Left lung (tissue), 10 donors: ENCODE data around the gene HORMAD2. TPM values are rescaled to one million over a fixed set of nuclear protein-coding genes. Genes with fewer than 3 reads are reported as not detected.
"Not testable (repeated sequence)": the region's sequence is repeated elsewhere in the genome, so short reads cannot be mapped to it uniquely, and the experiment has no call there.

Source experiments
- ATAC-seq: fragments of 200-7000 bp; cut with Tn5 transposase; one replicate; pipeline ENCODE4 v1.9.1; 2020; ENCODE audit warnings: moderate library complexity
- DNase-seq, 4 donors: peaks; one replicate each; pipeline ENCODE4 v3.0.0-alpha.2; 2013 to 2020
- H3K27ac ChIP-seq, 2 donors: fragments of 200-600 bp; sonication (generic) in 1 of 2; one replicate each; pipeline versions ENCODE4 v1.5.0 to v1.8.0; 2020 to 2021
- H3K27me3 ChIP-seq, 2 donors: fragments of 200-600 bp; sonication (generic) in 1 of 2; one replicate each; pipeline versions ENCODE4 v1.5.0 to v1.8.0; 2020 to 2021
- H3K36me3 ChIP-seq, 2 donors: fragments of 200-600 bp; sonication (generic) in 1 of 2; one replicate each; pipeline versions ENCODE4 v1.5.0 to v1.8.0; 2020 to 2021
- H3K4me1 ChIP-seq, 2 donors: fragments of 200-600 bp; one replicate each; pipeline ENCODE4 v1.8.0; 2021
- H3K4me3 ChIP-seq, 2 donors: fragments of 200-600 bp; sonication (generic) in 1 of 2; one replicate each; pipeline versions ENCODE4 v1.5.0 to v1.8.0; 2020 to 2021; ENCODE audit warnings: mild to moderate bottlenecking in 1 of 2
- H3K9me3 ChIP-seq, 2 donors: fragments of 200-600 bp; sonication (generic) in 1 of 2; one replicate each; pipeline versions ENCODE4 v1.5.0 to v1.8.0; 2020 to 2021
- intact Hi-C, 2 donors: fragments of 100-400 bp; cut with DNase I; formaldehyde crosslinking; loops; one replicate each; pipeline versions ENCODE4 v1.11.2 to v1.14.2; 2022
- polyA plus RNA-seq, 6 donors: library from polyadenylated mRNA; unstranded; fragments of 120-200 nt; gene quantifications; one replicate each; pipeline ENCODE4 v1.2.1, GENCODE V29; 2013; ENCODE audit not compliant: insufficient read length in 6 of 6
- total RNA-seq, 2 donors: library from RNA; stranded (reverse); fragmentation: NEBNext Ultra II Directional; extraction: Animal tissue kit (Norgen Biotek cat#: 25700); gene quantifications; one replicate each; pipeline ENCODE4 v1.2.1, GENCODE V29; 2021
- TF ChIP-seq, protein P1 (sequence below), 2 donors: fragments of 200-600 bp; sonication (generic) in 1 of 2; IDR thresholded peaks; one replicate each; pipeline versions ENCODE4 v1.5.0 to v1.8.0; 2021; ENCODE audit warnings: antibody characterized with exemption in 2 of 2
- donor health status: DM: no; HTN: yes; CAD: no.
- donor health status: DM: no; HTN: no; CAD: no.

The HORMAD2 gene
- total and polyA plus RNA-seq, 8 donors = 0.13 to 0.74 (median 0.20) TPM; not detected in 2

DNA sequence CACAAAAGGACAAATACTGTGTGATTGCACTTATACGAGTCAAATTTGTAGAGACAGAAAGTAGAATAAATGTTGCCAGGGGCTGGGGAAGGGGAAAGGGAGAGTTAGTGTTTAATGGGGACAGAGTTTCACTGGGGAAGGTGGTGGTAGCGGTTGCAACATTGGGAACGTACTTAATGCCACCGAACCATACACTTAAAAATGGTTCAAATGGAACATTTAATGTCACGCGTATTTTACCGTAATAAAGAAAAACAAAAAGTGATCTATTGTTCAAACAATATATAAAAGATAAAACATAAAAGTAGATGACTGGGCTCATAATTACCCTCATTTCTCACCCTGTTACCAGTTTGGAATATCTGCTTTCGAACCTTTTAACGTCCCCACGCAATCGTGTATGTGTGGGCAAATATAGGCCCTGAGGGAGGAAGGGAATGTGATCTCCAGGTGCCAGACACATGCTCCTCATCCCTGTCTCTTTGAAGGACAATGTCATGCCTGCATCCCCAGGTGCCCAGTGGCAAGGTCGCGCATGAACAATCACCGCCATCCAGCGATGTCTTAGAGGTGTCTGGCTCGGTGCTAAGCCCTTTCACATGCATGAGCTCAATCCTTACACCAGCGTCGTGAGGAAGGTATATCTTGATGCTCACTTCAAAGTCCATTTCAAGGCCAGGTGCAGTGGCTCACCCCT lies 131.0 kb downstream of the HORMAD2 start:
- Histone ChIP-seq H3K9me3 (no peaks in the 10 kb centered on the region), H3K36me3 (no peaks in the 10 kb centered on the region), H3K27me3 (no peaks in the 10 kb centered on the region), H3K4me1 (peaks cover 22 to 51% of the 10 kb centered on the region in 2 donors), H3K4me3 (no peak overlapping the region), H3K27ac (no peak overlapping the region)
- ATAC-seq = no peak
- intact Hi-C loops = no loop called here
- DNase-seq = no peak
- TF ChIP-seq, protein P1, sequence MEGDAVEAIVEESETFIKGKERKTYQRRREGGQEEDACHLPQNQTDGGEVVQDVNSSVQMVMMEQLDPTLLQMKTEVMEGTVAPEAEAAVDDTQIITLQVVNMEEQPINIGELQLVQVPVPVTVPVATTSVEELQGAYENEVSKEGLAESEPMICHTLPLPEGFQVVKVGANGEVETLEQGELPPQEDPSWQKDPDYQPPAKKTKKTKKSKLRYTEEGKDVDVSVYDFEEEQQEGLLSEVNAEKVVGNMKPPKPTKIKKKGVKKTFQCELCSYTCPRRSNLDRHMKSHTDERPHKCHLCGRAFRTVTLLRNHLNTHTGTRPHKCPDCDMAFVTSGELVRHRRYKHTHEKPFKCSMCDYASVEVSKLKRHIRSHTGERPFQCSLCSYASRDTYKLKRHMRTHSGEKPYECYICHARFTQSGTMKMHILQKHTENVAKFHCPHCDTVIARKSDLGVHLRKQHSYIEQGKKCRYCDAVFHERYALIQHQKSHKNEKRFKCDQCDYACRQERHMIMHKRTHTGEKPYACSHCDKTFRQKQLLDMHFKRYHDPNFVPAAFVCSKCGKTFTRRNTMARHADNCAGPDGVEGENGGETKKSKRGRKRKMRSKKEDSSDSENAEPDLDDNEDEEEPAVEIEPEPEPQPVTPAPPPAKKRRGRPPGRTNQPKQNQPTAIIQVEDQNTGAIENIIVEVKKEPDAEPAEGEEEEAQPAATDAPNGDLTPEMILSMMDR (IDR thresholded peaks at IDR 0.05) = no peak

DNA sequence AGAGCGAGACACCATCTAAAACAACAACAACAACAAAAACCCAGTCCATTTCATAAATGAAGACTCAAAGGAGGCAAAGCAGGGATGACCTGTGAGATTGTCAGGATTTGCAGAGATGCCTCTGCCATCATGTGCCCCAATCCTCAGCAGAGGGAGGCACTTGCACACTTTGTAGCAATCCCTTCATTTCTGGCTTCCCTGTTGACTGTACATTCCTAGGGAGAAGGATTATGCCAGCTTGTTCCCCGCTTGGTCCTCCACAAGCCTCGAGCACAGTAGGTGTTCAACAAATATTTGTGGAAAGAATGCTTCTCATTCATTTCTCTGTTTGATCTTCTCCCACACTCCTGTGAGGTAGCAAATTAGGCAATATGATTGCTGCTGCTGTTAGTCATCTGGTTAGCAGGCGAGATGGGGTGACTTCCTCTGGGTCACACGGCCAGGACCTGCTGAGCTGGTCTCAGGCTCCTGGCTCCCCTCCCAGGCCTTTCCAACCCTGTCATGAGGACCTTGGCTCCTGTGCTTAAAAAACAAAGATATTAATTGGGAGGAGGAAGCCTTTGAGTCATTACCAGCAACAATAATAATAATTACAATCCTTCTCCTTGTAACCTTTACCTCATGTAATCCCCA lies 132.2 kb downstream of the HORMAD2 start:
- TF ChIP-seq, protein P1 (IDR thresholded peaks at IDR 0.05) = no peak
- H3K9me3 ChIP-seq = no peaks in the 10 kb centered on the region
- DNase-seq (peak in 2 of 4 donors; percentile 90), ATAC-seq (peak; percentile 88)
- intact Hi-C loops = no loop called here
- H3K4me1 ChIP-seq = peaks cover 22 to 45% of the 10 kb centered on the region in 2 donors
- no peaks in the 10 kb centered on the region for H3K36me3 ChIP-seq
- no peaks in the 10 kb centered on the region for H3K27me3 ChIP-seq
- H3K4me3 ChIP-seq = no peak overlapping the region
- peak overlapping the region; percentile 69 to 87 for H3K27ac ChIP-seq

DNA sequence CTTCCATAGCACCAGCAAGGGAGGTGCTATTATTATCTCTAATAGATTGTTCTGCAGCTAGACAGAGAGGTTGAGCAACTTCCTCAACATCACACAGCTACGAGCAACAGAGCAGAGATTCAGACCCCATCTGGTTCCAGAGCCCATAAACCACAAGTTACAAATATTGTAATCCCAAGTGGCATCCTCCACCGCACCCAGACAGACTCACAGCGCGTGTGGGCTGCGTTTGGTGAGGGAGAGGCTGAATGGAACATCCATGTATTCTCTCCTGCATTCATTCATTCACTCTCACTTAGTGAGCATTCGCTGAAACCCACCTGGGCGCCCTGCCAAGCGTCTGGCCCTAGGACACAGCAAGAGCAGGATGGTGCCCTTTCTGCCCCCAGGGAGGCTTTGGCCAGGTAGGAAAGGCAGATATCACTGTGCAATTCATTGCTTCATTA lies 132.8 kb downstream of the HORMAD2 start:
- H3K36me3 ChIP-seq = no peaks in the 10 kb centered on the region

DNA sequence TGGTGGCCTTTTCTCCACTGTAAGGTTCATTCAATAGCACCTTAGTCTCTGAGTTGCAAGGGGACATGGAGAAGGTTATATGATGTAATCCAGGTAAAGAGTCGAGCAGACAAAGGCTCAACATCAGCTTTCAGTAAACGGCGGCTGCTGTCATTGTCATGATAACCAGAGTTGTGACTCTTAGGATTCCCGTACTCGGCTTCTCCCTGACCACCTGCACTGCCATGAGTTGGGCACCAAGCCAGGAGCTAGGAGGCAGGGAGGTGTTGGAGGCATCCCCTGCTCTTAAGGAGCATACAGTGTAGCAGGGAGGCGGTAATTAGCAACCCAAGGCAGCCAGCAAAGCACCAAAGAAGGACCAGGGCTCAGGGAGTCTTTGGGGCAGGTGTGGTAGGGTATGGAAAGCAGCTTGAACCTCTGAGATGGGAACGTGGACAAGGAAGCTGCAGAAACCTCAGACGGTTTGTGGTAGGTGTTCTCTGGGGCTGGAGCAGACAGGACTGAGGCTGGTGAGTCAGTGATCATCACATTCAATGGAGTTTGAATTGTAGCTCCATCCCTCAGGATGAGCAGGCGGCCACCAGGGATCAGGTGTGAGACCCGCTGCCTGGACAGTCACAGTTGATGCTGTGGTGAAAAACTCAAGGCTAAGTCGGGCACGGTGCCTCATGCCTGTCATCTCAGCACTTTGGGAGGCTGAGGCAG lies 134.6 kb downstream of the HORMAD2 start:
- no peaks in the 10 kb centered on the region for H3K36me3 ChIP-seq
- intact Hi-C loops = no loop called here
- H3K4me3 ChIP-seq = no peak overlapping the region
- no peak overlapping the region for H3K27ac ChIP-seq
- TF ChIP-seq, protein P1 (IDR thresholded peaks at IDR 0.05) = no peak
- peaks cover 13 to 36% of the 10 kb centered on the region in 2 donors for H3K4me1 ChIP-seq
- no peaks in the 10 kb centered on the region for H3K27me3 ChIP-seq
- DNase-seq = no peak
- no peaks in the 10 kb centered on the region for H3K9me3 ChIP-seq
- no peak for ATAC-seq

More for the DNA sequence above, 132.8 kb downstream of the HORMAD2 start:
- intact Hi-C loops = no loop called here
- H3K9me3 ChIP-seq = no peaks in the 10 kb centered on the region
- TF ChIP-seq, protein P1 (IDR thresholded peaks at IDR 0.05) = no peak
- ATAC-seq (peak; percentile 53), DNase-seq (no peak)
- peak overlapping the region; percentile 69 to 87 for H3K27ac ChIP-seq
- H3K27me3 ChIP-seq = no peaks in the 10 kb centered on the region
- H3K4me3 ChIP-seq = no peak overlapping the region
- H3K4me1 ChIP-seq = peaks cover 22 to 39% of the 10 kb centered on the region in 2 donors

DNA sequence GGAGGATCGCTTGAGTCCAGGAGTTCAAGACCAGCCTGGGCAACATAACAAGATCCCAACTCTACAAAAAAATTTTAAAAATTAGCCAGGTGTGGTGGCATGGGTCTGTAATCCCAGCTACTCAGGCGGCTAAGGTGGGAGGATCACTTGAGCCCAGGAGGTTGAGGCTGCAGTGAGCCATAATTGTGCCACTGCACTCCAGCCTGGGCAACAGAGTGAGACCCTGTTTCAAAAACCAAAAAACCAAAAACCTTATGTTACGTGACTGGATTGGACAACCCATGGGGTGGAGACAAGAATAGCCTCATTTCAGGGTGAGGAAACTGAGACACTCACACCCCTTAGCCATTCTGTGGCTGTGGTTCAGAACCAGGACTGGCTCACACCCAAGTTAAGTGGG lies 136.0 kb downstream of the HORMAD2 start:
- intact Hi-C loops, DNase-seq, H3K27ac ChIP-seq, H3K27me3 ChIP-seq, ATAC-seq, H3K4me3 ChIP-seq, H3K9me3 ChIP-seq, H3K36me3 ChIP-seq: not testable (repeated sequence)
- peaks cover 13 to 44% of the 10 kb centered on the region in 2 donors for H3K4me1 ChIP-seq
